Cardiac muscle cell (in vitro differentiated cells and primary cell): ENCODE measurements around the gene LRRFIP2. TPM values are rescaled to one million over a fixed set of nuclear protein-coding genes. Genes with fewer than 3 reads are reported as not detected.
A peak's percentile ranks its signal among the peaks of the same experiment; 100 is the strongest.
"Not testable (repeated sequence)": the region's sequence is repeated elsewhere in the genome, so short reads cannot be mapped to it uniquely, and the experiment has no call there.

ENCODE experiments used
- DNase-seq, 2 donors: peaks; one replicate each; pipeline versions ENCODE4 v3.0.0 to v3.0.0-alpha.2; 2010 to 2017; ENCODE audit warnings: low read depth in 1 of 2, low spot score in 1 of 2
- H3K27ac ChIP-seq: fragments of 200-600 bp; sonication (generic); 2 replicates; pipeline ENCODE4 v1.5.1; 2016
- H3K27me3 ChIP-seq: fragments of 200-600 bp; sonication (generic); 2 replicates; pipeline ENCODE4 v1.6.0; 2016; ENCODE audit warnings: control low read depth
- H3K36me3 ChIP-seq: fragments of 200-600 bp; sonication (generic); 2 replicates; pipeline ENCODE4 v1.5.1; 2016; ENCODE audit warnings: control low read depth
- H3K4me1 ChIP-seq: fragments of 200-600 bp; sonication (generic); 2 replicates; pipeline ENCODE4 v1.8.1; 2017; ENCODE audit warnings: low read depth, mild to moderate bottlenecking, mixed run types
- H3K4me3 ChIP-seq: fragments of 200-600 bp; sonication (generic); 2 replicates; pipeline ENCODE4 v1.5.1; 2016; ENCODE audit warnings: mild to moderate bottlenecking
- H3K9me3 ChIP-seq: fragments of 200-600 bp; sonication (generic); 2 replicates; pipeline ENCODE4 v1.5.1; 2017; ENCODE audit warnings: low read depth, mild to moderate bottlenecking, control low read depth
- CTCF ChIP-seq: IDR thresholded peaks from 2 replicates; pipeline ENCODE4 v1.5.1; 2012; ENCODE audit warnings: low read depth, mild to moderate bottlenecking, low read length
- polyA plus RNA-seq: library from polyadenylated mRNA; unstranded; fragments of >200 nt; fragmentation: Nextera tagmentation; extraction: Ambion mirVana; gene quantifications from 2 replicates; pipeline ENCODE4 v1.2.1, GENCODE V29; 2016
- total RNA-seq: library from RNA; depleted of rRNA; stranded (reverse); fragments of >200 nt; gene quantifications from 2 replicates; pipeline ENCODE4 v1.2.3, GENCODE V29; 2016

LRRFIP2 gene
- total and polyA plus RNA-seq, 2 experiments from 2014 or later = 55.9 to 92.6 TPM

DNA sequence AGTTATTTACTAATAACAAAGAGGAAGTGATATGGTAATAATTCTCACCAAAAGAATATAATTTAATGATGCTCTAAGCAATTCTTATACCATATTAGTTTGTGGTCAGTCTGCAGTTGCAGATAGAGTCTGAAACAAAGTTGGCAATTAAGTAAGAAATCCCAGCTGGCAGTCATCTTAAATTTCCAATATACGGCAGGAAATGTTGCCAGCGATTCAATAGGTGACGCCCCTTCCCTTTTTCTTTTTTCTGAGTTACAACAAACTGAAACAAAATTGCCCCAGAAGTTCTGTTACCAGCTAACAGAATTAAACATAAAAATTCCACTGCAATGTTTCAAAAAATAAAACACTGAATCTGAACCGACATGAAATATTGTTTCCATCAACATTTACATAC, 26.7 kb downstream of the LRRFIP2 start:
- Histone ChIP-seq H3K9me3 (no peaks in the 10 kb centered on the region), H3K27ac (no peak overlapping the region), H3K36me3 (peaks cover 13% of the 10 kb centered on the region), H3K4me3 (no peak overlapping the region), H3K27me3 (no peaks in the 10 kb centered on the region), H3K4me1 (no peaks in the 10 kb centered on the region)
- no peak for TF ChIP-seq CTCF
- no peak for DNase-seq

DNA sequence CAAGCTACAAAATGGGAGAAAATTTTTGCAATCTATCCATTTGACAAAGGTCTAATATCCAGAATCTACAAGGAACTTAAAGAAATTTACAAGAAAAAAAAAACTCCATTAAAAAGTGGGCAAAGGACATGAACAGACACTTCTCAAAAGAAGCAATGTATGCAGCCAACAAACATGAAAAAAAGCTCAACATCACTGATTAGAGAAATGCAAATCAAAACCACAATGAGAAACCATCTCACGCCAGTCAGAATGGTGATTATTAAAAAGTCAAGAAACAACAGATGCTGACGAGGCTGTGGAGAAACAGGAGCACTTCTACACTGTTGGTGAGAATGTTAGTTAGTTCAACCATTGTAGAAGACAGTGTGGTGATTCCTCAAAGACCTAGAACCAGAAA, 27.5 kb downstream of the LRRFIP2 start:
- H3K36me3 ChIP-seq = peaks cover 13% of the 10 kb centered on the region
- H3K9me3 ChIP-seq, H3K27me3 ChIP-seq, DNase-seq, H3K27ac ChIP-seq, H3K4me3 ChIP-seq, H3K4me1 ChIP-seq: not testable (repeated sequence)

DNA sequence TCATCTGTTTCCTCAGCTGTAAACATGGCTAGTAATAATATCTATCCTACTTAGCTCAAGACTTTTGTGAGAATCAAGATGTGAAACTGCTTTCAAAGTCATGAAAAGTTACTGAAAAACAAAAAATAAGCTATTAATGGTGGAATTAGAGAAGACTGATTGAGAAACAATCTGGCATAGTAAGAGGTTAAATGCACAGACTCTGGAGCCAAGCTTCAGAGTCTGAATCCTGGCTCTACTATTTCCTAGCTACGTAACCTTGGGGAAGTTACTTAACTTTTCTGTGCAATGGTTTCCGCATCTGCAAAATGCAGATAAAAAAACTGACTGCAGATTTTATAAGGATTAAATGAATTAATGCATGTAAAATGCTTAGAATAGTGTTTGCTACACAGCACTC, 28.8 kb downstream of the LRRFIP2 start:
- no peak overlapping the region for H3K27ac ChIP-seq
- no peaks in the 10 kb centered on the region for H3K4me1 ChIP-seq
- H3K36me3 ChIP-seq = peaks cover 13% of the 10 kb centered on the region

GRCh38 chr3:37144806-37145205, 29.6 kb downstream of the LRRFIP2 start:
- TF ChIP-seq CTCF = no peak
- Histone ChIP-seq H3K4me1 (peaks cover 1% of the 10 kb centered on the region), H3K36me3 (peaks cover 13% of the 10 kb centered on the region), H3K27me3 (no peaks in the 10 kb centered on the region), H3K4me3 (no peak overlapping the region), H3K27ac (no peak overlapping the region), H3K9me3 (no peaks in the 10 kb centered on the region)
- DNase-seq = no peak

More for the DNA sequence above, 28.8 kb downstream of the LRRFIP2 start:
- no peak overlapping the region for H3K4me3 ChIP-seq
- DNase-seq = peak in 1 of 2 donors; percentile 72
- no peaks in the 10 kb centered on the region for H3K27me3 ChIP-seq
- TF ChIP-seq CTCF = no peak
- no peaks in the 10 kb centered on the region for H3K9me3 ChIP-seq

- Histone ChIP-seq H3K9me3 (no peaks in the 10 kb centered on the region), H3K36me3 (peaks cover 13% of the 10 kb centered on the region), H3K27ac (no peak overlapping the region), H3K4me1 (peaks cover 11% of the 10 kb centered on the region), H3K27me3 (no peaks in the 10 kb centered on the region), H3K4me3 (no peak overlapping the region)
- no peak for TF ChIP-seq CTCF
- DNase-seq = no peak
Measured at GRCh38 chr3:37143821-37144220, 30.6 kb downstream of the LRRFIP2 start.

- no peak for TF ChIP-seq CTCF
- peaks cover 13% of the 10 kb centered on the region for H3K4me1 ChIP-seq
- no peak overlapping the region for H3K27ac ChIP-seq
- H3K36me3 ChIP-seq = peaks cover 4% of the 10 kb centered on the region
- H3K9me3 ChIP-seq = no peaks in the 10 kb centered on the region
- H3K4me3 ChIP-seq = no peak overlapping the region
- DNase-seq = no peak
- no peaks in the 10 kb centered on the region for H3K27me3 ChIP-seq
Measured at GRCh38 chr3:37141676-37142075, 32.7 kb downstream of the LRRFIP2 start.
